HepG2 (cell line): ENCODE results near the gene NGEF. TPM values are rescaled to one million over a fixed set of nuclear protein-coding genes. Genes with fewer than 3 reads are reported as not detected.

Source experiments
- ADNP ChIP-seq: sonication (generic); formaldehyde crosslinking; IDR thresholded peaks from 2 replicates; pipeline ENCODE4 v1.4.0; 2020; ENCODE audit warnings: missing genetic modification reagents
- AHR ChIP-seq: IDR thresholded peaks from 2 replicates; pipeline ENCODE4 v1.6.1; 2018; ENCODE audit warnings: missing genetic modification reagents, missing compliant biosample characterization
- ARHGAP35 ChIP-seq: sonication (generic); formaldehyde crosslinking; IDR thresholded peaks from 2 replicates; pipeline ENCODE4 v1.9.0; 2022; ENCODE audit warnings: mild to moderate bottlenecking, inconsistent platforms, moderate library complexity, missing genetic modification reagents, borderline replicate concordance
- ARNT ChIP-seq: fragments of 450-650 bp; IDR thresholded peaks from 2 replicates; pipeline ENCODE4 v1.6.1; 2017
- CEBPB ChIP-seq: IDR thresholded peaks from 2 replicates; pipeline ENCODE4 v1.6.1; 2011; ENCODE audit warnings: low read depth, low read length, improper control_type of control experiment, borderline replicate concordance
- ELK4 ChIP-seq: sonication (generic); formaldehyde crosslinking; IDR thresholded peaks from 2 replicates; pipeline ENCODE4 v1.9.0; 2021; ENCODE audit warnings: missing genetic modification reagents, borderline replicate concordance
- FIP1L1 ChIP-seq: fragments of 200-400 bp; formaldehyde crosslinking; IDR thresholded peaks from 2 replicates; pipeline ENCODE4 v1.6.1; 2018; ENCODE audit warnings: low read depth, mild to moderate bottlenecking, low read length, moderate library complexity, borderline replicate concordance; ENCODE audit not compliant: insufficient read depth
- GTF3A ChIP-seq: sonication (generic); formaldehyde crosslinking; conservative IDR thresholded peaks from 2 replicates; pipeline ENCODE4 v1.4.0; 2020; ENCODE audit warnings: mild to moderate bottlenecking, missing genetic modification reagents
- JUN ChIP-seq: sonication (generic); formaldehyde crosslinking; IDR thresholded peaks from 2 replicates; pipeline ENCODE4 v1.4.0; 2020; ENCODE audit warnings: mild to moderate bottlenecking, missing genetic modification reagents
- RORA ChIP-seq: sonication (generic); formaldehyde crosslinking; IDR thresholded peaks from 2 replicates; pipeline ENCODE4 v1.5.0; 2020; ENCODE audit warnings: mild to moderate bottlenecking, missing genetic modification reagents, moderate library complexity
- SOX6 ChIP-seq, 2 experiments: fragments of 450-650 bp in 1 of 2; sonication (generic) in 1 of 2; formaldehyde crosslinking in 1 of 2; IDR thresholded peaks; 2 replicates each; pipeline versions ENCODE4 v1.4.0 to v1.6.1; 2017 to 2020; ENCODE audit warnings: antibody characterized with exemption in 1 of 2, mild to moderate bottlenecking in 1 of 2, missing genetic modification reagents in 1 of 2
- THYN1 ChIP-seq: sonication (generic); formaldehyde crosslinking; IDR thresholded peaks from 2 replicates; pipeline ENCODE4 v1.8.1; 2023; ENCODE audit warnings: low read depth, mild to moderate bottlenecking, moderate library complexity, missing genetic modification reagents, borderline replicate concordance
- WIZ ChIP-seq: sonication (generic); formaldehyde crosslinking; IDR thresholded peaks from 2 replicates; pipeline ENCODE4 v1.5.1; 2020; ENCODE audit warnings: mild to moderate bottlenecking, missing genetic modification reagents
- ZBTB25 ChIP-seq: IDR thresholded peaks from 2 replicates; pipeline ENCODE4 v1.6.1; 2018; ENCODE audit warnings: missing genetic modification reagents
- ZFP91 ChIP-seq: sonication (generic); formaldehyde crosslinking; IDR thresholded peaks from 2 replicates; pipeline ENCODE4 v1.9.0; 2022; ENCODE audit warnings: missing genetic modification reagents, mild to moderate bottlenecking, borderline replicate concordance
- ZNF44 ChIP-seq: sonication (generic); formaldehyde crosslinking; IDR thresholded peaks from 2 replicates; pipeline ENCODE4 v1.5.1; 2020; ENCODE audit warnings: mild to moderate bottlenecking, missing genetic modification reagents
- ZNF496 ChIP-seq: sonication (generic); formaldehyde crosslinking; IDR thresholded peaks from 2 replicates; pipeline ENCODE4 v1.8.1; 2023; ENCODE audit warnings: mild to moderate bottlenecking, moderate library complexity, missing genetic modification reagents; ENCODE audit not compliant: insufficient replicate concordance
- ZNF567 ChIP-seq: sonication (generic); formaldehyde crosslinking; IDR thresholded peaks from 2 replicates; pipeline ENCODE4 v1.8.1; 2023; ENCODE audit warnings: mild to moderate bottlenecking, missing genetic modification reagents, borderline replicate concordance
- ZNF577 ChIP-seq: sonication (generic); formaldehyde crosslinking; IDR thresholded peaks from 2 replicates; pipeline ENCODE4 v1.4.0; 2020; ENCODE audit warnings: mild to moderate bottlenecking, low read depth, missing genetic modification reagents, borderline replicate concordance
- ZNF619 ChIP-seq: sonication (generic); formaldehyde crosslinking; IDR thresholded peaks from 2 replicates; pipeline ENCODE4 v1.4.0; 2020; ENCODE audit warnings: mild to moderate bottlenecking, missing genetic modification reagents
- ZNF674 ChIP-seq: sonication (generic); formaldehyde crosslinking; IDR thresholded peaks from 2 replicates; pipeline ENCODE4 v1.5.0; 2020; ENCODE audit warnings: low read depth, mild to moderate bottlenecking, missing genetic modification reagents
- ZNF678 ChIP-seq: sonication (generic); formaldehyde crosslinking; IDR thresholded peaks from 2 replicates; pipeline ENCODE4 v1.4.0; 2020; ENCODE audit warnings: mild to moderate bottlenecking, missing genetic modification reagents
- ZNF773 ChIP-seq: sonication (generic); formaldehyde crosslinking; IDR thresholded peaks from 2 replicates; pipeline ENCODE4 v1.4.0; 2020; ENCODE audit warnings: missing genetic modification reagents, borderline replicate concordance
- ZNF776 ChIP-seq: sonication (generic); formaldehyde crosslinking; IDR thresholded peaks from 2 replicates; pipeline ENCODE4 v1.4.0; 2020; ENCODE audit warnings: mild to moderate bottlenecking, missing genetic modification reagents
- ZNF780A ChIP-seq: sonication (generic); formaldehyde crosslinking; IDR thresholded peaks from 2 replicates; pipeline ENCODE4 v1.8.0; 2022; ENCODE audit warnings: mild to moderate bottlenecking, missing genetic modification reagents, moderate library complexity
- ZNF839 ChIP-seq: sonication (generic); formaldehyde crosslinking; IDR thresholded peaks from 2 replicates; pipeline ENCODE4 v1.4.0; 2020; ENCODE audit warnings: missing genetic modification reagents, mild to moderate bottlenecking, borderline replicate concordance
- polyA plus RNA-seq, 8 experiments: library from polyadenylated mRNA; depleted of rRNA in 3 of 8; stranded (reverse) in 7 of 8; unstranded in 1 of 8; fragments of >200 nt; fragmentation: Illumina TruSeq in 4 of 8; extraction: Trizol in 4 of 8; gene quantifications; 2 replicates each; pipeline versions ENCODE4 v1.2.1 to v1.2.3, GENCODE V29; 2011 to 2016; ENCODE audit warnings: low read depth in 4 of 8, missing spikeins in 1 of 8, mixed read lengths in 1 of 8; ENCODE audit not compliant: insufficient read depth in 1 of 8
- total RNA-seq, 5 experiments: library from RNA; depleted of rRNA; stranded (reverse); fragments of >200 nt; fragmentation: Illumina TruSeq; extraction: Trizol; gene quantifications; 2 replicates each; pipeline ENCODE4 v1.2.3, GENCODE V29; 2016; ENCODE audit warnings: low read depth in 1 of 5

Gene NGEF
- total and polyA plus RNA-seq, 2 of the 13 experiments (the other 11 are each of a cell fraction or from before 2014, with no cell fraction given), result 14.4 to 36.9 TPM

- TF ChIP-seq THYN1 (CRISPR knock-in tag) (no peak), ZNF577 (CRISPR knock-in tag) (no peak), CEBPB (no peak), AHR (no peak), ADNP (CRISPR knock-in tag) (no peak), ZNF839 (CRISPR knock-in tag) (no peak), ZBTB25 (no peak; the same call in 1 of the 2 replicates), SOX6 (IDR thresholded peaks at IDR 0.05) (no peak), SOX6 (CRISPR knock-in tag; IDR thresholded peaks at IDR 0.05) (peak; percentile 37; the same call in 1 of the 2 replicates), ZNF567 (no peak), ARNT (no peak), ZNF773 (CRISPR knock-in tag) (no peak), ZFP91 (0 out of 2 replicates have a peak, but pooled peaks have one; percentile 45), ZNF496 (no peak), ZNF776 (no peak), ZNF619 (CRISPR knock-in tag) (no peak), ZNF44 (no peak), RORA (CRISPR knock-in tag) (no peak), JUN (CRISPR knock-in tag) (no peak), ARHGAP35 (CRISPR knock-in tag) (no peak), FIP1L1 (no peak), ZNF678 (no peak), WIZ (no peak), ELK4 (no peak), GTF3A (CRISPR knock-in tag) (no peak), ZNF780A (CRISPR knock-in tag) (no peak), ZNF674 (CRISPR knock-in tag) (no peak)
Measured at GRCh38 chr2:233053928-233054784, 41.1 kb upstream of the NGEF start (continued).
